Epithelial cell of esophagus (primary cell): ENCODE results near the gene UBE3C.

Source experiments
- DNase-seq: peaks from one replicate; pipeline ENCODE4 v3.0.0; 2010; ENCODE audit warnings: low read depth
- H3K4me3 ChIP-seq: 2 replicates; pipeline ENCODE4 v1.5.1; 2011; ENCODE audit warnings: mild to moderate bottlenecking, low read length, control low read depth
- CTCF ChIP-seq: IDR thresholded peaks from 2 replicates; pipeline ENCODE4 v1.5.1; 2011; ENCODE audit warnings: low read depth, mild to moderate bottlenecking, low read length, control low read depth, inconsistent platforms; ENCODE audit not compliant: insufficient read depth; ENCODE audit errors: missing control alignments

UBE3C gene

GRCh38 chr7:157111311-157111710, 27.4 kb upstream of the UBE3C start:
- no peak for DNase-seq
- no peak for TF ChIP-seq CTCF
- no peak overlapping the region for H3K4me3 ChIP-seq

DNA sequence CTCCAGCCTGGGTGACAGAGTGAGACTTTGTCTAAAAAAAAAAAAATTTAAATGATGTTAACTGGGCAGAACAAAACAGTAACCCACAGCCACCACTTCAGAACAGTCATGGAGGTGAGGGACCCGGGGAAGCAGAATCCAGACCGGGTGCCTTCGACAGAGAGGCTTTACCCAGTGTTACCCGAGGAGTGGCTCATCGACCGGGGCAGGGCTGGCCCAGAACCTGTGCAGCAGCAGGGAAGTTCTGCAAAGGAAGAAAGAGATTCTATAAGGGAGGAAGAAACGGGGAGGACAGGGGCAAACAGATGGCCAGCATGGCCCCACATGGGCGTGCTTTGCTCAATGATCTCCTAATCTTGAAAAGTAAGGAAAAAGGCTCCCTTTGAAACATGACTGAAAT, 26.0 kb upstream of the UBE3C start:
- no peak for TF ChIP-seq CTCF
- DNase-seq: no peak

GRCh38 chr7:157113607-157114006, 25.1 kb upstream of the UBE3C start:
- no peak for TF ChIP-seq CTCF
- DNase-seq: no peak
- H3K4me3 ChIP-seq: no peak overlapping the region

More for the DNA sequence above, 26.0 kb upstream of the UBE3C start:
- H3K4me3 ChIP-seq: no peak overlapping the region

DNA sequence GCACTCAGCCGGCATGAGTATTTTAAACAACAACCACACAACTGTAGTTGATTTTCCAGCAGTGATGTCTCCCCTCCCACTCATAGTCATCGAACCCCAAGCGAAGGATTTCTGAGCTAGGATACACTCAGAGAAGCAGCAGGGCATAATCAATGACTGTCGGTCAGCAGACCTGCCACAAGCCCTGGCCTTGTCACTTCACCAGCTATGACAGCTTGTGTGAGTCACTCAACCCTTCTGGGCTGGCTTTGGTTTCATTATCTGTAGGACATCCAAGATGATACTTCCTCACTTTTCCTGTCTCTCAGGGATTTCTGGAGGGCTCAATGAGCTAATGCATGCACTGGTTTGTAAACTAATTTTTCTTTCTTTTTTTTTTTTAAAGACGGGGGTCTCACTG, 22.0 kb upstream of the UBE3C start:
- no peak for TF ChIP-seq CTCF

DNA sequence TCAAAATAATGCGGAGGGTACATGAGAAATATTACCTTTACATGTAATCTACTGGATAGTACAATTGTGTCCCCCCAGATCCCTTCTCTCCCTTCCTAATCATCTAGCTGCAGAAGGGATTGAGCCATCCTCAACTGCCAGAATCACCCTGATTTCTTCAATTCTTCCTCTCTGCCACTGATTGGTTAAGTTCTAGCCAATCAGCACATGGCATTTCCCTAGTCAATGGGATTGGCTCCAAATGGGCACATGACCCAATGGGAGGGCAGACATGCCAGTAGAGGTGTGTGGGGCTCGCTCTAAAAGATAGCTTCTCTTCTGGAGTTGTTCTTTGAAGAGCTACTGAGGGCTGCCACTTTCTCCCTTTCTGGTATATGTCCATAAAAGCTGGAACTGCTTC, 20.9 kb upstream of the UBE3C start:
- DNase-seq: no peak
- TF ChIP-seq CTCF: no peak

More for the DNA sequence above, 22.0 kb upstream of the UBE3C start:
- no peak overlapping the region for H3K4me3 ChIP-seq
- no peak for DNase-seq

GRCh38 chr7:157120181-157120580, 18.5 kb upstream of the UBE3C start:
- H3K4me3 ChIP-seq: no peak overlapping the region
- no peak for TF ChIP-seq CTCF
- DNase-seq: no peak

More for the DNA sequence above, 20.9 kb upstream of the UBE3C start:
- H3K4me3 ChIP-seq: no peak overlapping the region

DNA sequence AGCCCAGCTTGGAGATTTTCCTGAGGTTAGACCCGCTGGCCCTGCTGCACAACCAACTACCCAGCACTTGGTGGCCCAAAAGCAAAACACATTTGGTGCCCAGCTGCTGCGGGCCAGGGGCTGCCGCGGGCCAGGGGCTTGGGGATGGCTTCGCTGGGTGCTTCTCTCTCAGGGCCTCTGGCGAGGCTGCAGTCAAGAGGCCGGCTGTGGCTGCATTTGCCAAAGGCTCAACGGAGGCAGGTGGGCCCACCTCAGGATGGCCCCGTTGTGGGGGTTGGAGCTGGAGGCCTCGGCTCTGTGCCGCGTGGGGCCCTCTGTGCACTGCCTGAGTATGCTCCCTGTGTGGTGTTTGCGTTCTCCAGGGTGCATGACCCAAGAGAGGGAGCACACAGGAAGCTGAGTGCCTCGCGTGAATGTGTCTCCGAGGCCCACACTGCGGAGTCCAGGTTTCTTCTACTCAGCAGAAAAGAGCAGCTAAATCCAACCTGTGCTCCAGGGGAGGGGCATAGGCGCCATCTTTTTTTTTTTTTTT, 17.5 kb upstream of the UBE3C start:
- no peak overlapping the region for H3K4me3 ChIP-seq
- no peak for TF ChIP-seq CTCF
- no peak for DNase-seq
